Measurements from ENCODE around the gene NELFB. TPM values are rescaled to one million over a fixed set of nuclear protein-coding genes. Genes with fewer than 3 reads are reported as not detected.

The NELFB gene
- total RNA-seq, 1 donor from 2014 or later = 44.8 TPM

GRCh38 chr9:137268538-137269201 lies 13.5 kb downstream of the NELFB start:
- DNase-seq = no peak

GRCh38 chr9:137269231-137269772 lies 14.2 kb downstream of the NELFB start:
- no peak for DNase-seq

GRCh38 chr9:137270929-137271695 lies 16.0 kb downstream of the NELFB start:
- no peak for DNase-seq

- DNase-seq = no peak
Measured at GRCh38 chr9:137271696-137272076, 16.6 kb downstream of the NELFB start.

GRCh38 chr9:137272241-137273094 lies 17.3 kb downstream of the NELFB start:
- no peak for DNase-seq

GRCh38 chr9:137273095-137273490 lies 18.0 kb downstream of the NELFB start:
- no peak for DNase-seq

- DNase-seq = no peak
Measured at GRCh38 chr9:137273611-137274320, 18.6 kb downstream of the NELFB start.

- no peak for DNase-seq
Measured at GRCh38 chr9:137275203-137275587, 20.1 kb downstream of the NELFB start.

- no peak for DNase-seq
Measured at GRCh38 chr9:137275588-137276472, 20.7 kb downstream of the NELFB start.

- DNase-seq = no peak
Measured at GRCh38 chr9:137276473-137277328, 21.6 kb downstream of the NELFB start.

- DNase-seq = no peak
Measured at GRCh38 chr9:137277329-137278041, 22.4 kb downstream of the NELFB start, which contains the start of gene TOR4A. Gene TOR4A, plus strand, starts transcription at chr9:137277726. Its CDS starts 964 bp downstream, at chr9:137278690.

GRCh38 chr9:137278061-137278701 lies 23.1 kb downstream of the NELFB start:
- no peak for DNase-seq

- DNase-seq = no peak
Measured at GRCh38 chr9:137278721-137279711, 23.9 kb downstream of the NELFB start.

- DNase-seq = no peak
Measured at GRCh38 chr9:137279741-137280473, 24.8 kb downstream of the NELFB start.

- DNase-seq = no peak
Measured at GRCh38 chr9:137280474-137281344, 25.6 kb downstream of the NELFB start.

All from occipital lobe (tissue), 2 donors.